Stimulated activated CD4-positive, alpha-beta T cell treated with anti-CD3 and anti-CD28 coated beads, Interleukin-2, amount 100 ng/mL, for 24 hours (primary cell): Measurements from ENCODE around the gene CKMT1B.
"Not testable (repeated sequence)": the region's sequence is repeated elsewhere in the genome, so short reads cannot be mapped to it uniquely, and the experiment has no call there.

Source experiments
- DNase-seq, 2 donors: peaks; one replicate each; pipeline ENCODE4 v3.0.0-alpha.2; 2020

The CKMT1B gene

GRCh38 chr15:43638464-43639204 lies 44.8 kb downstream of the CKMT1B start:
- DNase-seq: not testable (repeated sequence)
